ENCODE data around the gene HOXA13. TPM values are rescaled to one million over a fixed set of nuclear protein-coding genes. Genes with fewer than 3 reads are reported as not detected.

Gene HOXA13
- total and polyA plus RNA-seq, 10 of the 15 experiments (the other 5 are each of a cell fraction or from before 2014, with no cell fraction given) = not detected

- Histone ChIP-seq H4K20me1 (ENCODE audit: control insufficient read depth, insufficient read depth) (no peaks in the 10 kb centered on the region), H3K27ac (ENCODE audit: control insufficient read depth, insufficient read depth) (no peak overlapping the region), H3K36me3 (ENCODE audit: control insufficient read depth in 2 of 2, insufficient read depth in 2 of 2, low read length in 1 of 2) (no peaks in the 10 kb centered on the region; a peak in 1 of 4 replicates), H3K4me3 (no peak overlapping the region), H2AFZ (ENCODE audit: control insufficient read depth, low read depth, low read length) (no peak overlapping the region), H3K9me3 (replicated peaks; ENCODE audit: control insufficient read depth, insufficient read depth, low read length) (peaks cover 2% of the 10 kb centered on the region; the same call in 1 of the 3 replicates), H3K9ac (ENCODE audit: control insufficient read depth, insufficient read depth, low read length) (no peak overlapping the region), H3K27me3 (replicated peaks in 1 of 2; ENCODE audit: control insufficient read depth in 2 of 2, insufficient read depth in 2 of 2, low read length in 1 of 2) (peaks cover 19 to 41% of the 10 kb centered on the region in 2 experiments), H3K79me2 (ENCODE audit: control insufficient read depth, insufficient read depth, low read length) (no peaks in the 10 kb centered on the region), H3K4me1 (ENCODE audit: control insufficient read depth, insufficient read depth, low read length) (no peaks in the 10 kb centered on the region), H3K4me2 (ENCODE audit: control insufficient read depth, insufficient read depth) (no peak overlapping the region)
- no peak for TF ChIP-seq TAF1 (IDR thresholded peaks at IDR 0.05; ENCODE audit: borderline replicate concordance, low read depth, low read length)
- no peak for TF ChIP-seq ZNF622 (IDR thresholded peaks at IDR 0.05)
- no peak for TF ChIP-seq CBX5 (IDR thresholded peaks at IDR 0.05; ENCODE audit: low read depth)
- ChIA-PET POLR2A (no interaction called here), CTCF (interaction anchor here (4.6 kb wide), 1 partner anchor 476 kb away, joined by 48 read pairs; no protein-coding TSS in a partner anchor), RAD21 (ENCODE audit: unreplicated experiment) (interaction anchor here (0.7 kb wide), 1 partner anchor 655 kb away, joined by 3 read pairs; no protein-coding TSS in a partner anchor), SMC1A (ENCODE audit: uncharacterized antibody, unreplicated experiment) (no interaction called here)
- in situ Hi-C loops (cut with MboI) = loop anchor here (25.0 kb wide), 1 partner anchor 1077 kb away; no protein-coding TSS in a partner anchor
- no peak for DNase-seq (ENCODE audit: low read depth, low spot score)
- 37% methylated on average over 32 of the region's 47 CpGs for WGBS (ENCODE audit: insufficient coverage, insufficient replicate concordance, low lambda C conversion rate, missing lambda C conversion rate)
- intact Hi-C loops (cut with micrococcal nuclease; ENCODE audit: unreplicated experiment) = loop anchor here (5.0 kb wide), 2 partner anchors 307 to 1272 kb away; no protein-coding TSS in a partner anchor
- BruUV-seq (replicated peaks) = no TSS peak
- ATAC-seq = no peak
- no peak for FAIRE-seq
Measured at GRCh38 chr7:27164367-27165088, 35.4 kb downstream of the HOXA13 start.

- H3K27me3 ChIP-seq (replicated peaks in 1 of 2; ENCODE audit: control insufficient read depth in 2 of 2, insufficient read depth in 2 of 2, low read length in 1 of 2) = peaks cover 19 to 44% of the 10 kb centered on the region in 2 experiments
- no peak overlapping the region for H2AFZ ChIP-seq (ENCODE audit: control insufficient read depth, low read depth, low read length)
- ChIA-PET POLR2A (no interaction called here), SMC1A (ENCODE audit: uncharacterized antibody, unreplicated experiment) (no interaction called here), CTCF (interaction anchor here (3.8 to 4.6 kb wide), 2 partner anchors 307 to 475 kb away, joined by 48 to 49 read pairs; no protein-coding TSS in a partner anchor), RAD21 (ENCODE audit: unreplicated experiment) (interaction anchor here (0.7 to 3.8 kb wide), 2 partner anchors 482 to 656 kb away, joined by 3 to 46 read pairs; no protein-coding TSS in a partner anchor)
- H3K36me3 ChIP-seq (ENCODE audit: control insufficient read depth in 2 of 2, insufficient read depth in 2 of 2, low read length in 1 of 2) = no peaks in the 10 kb centered on the region
- no TSS peak for BruUV-seq (replicated peaks)
- H4K20me1 ChIP-seq (ENCODE audit: control insufficient read depth, insufficient read depth) = no peaks in the 10 kb centered on the region
- H3K9me3 ChIP-seq (replicated peaks; ENCODE audit: control insufficient read depth, insufficient read depth, low read length) = peaks cover 2% of the 10 kb centered on the region; the same call in 1 of the 3 replicates
- FAIRE-seq (no peak), DNase-seq (ENCODE audit: low read depth, low spot score) (no peak), ATAC-seq (no peak)
- 0 out of 2 replicates have a peak, but pooled peaks have one; percentile 52 for TF ChIP-seq EZH2 (IDR thresholded peaks at IDR 0.05; ENCODE audit: borderline replicate concordance, control insufficient read depth, low read depth, low read length)
- no peak for TF ChIP-seq CBX5 (IDR thresholded peaks at IDR 0.05; ENCODE audit: low read depth)
- no peaks in the 10 kb centered on the region for H3K4me1 ChIP-seq (ENCODE audit: control insufficient read depth, insufficient read depth, low read length)
- H3K9ac ChIP-seq (ENCODE audit: control insufficient read depth, insufficient read depth, low read length) = no peak overlapping the region
- H3K4me3 ChIP-seq = no peak overlapping the region
- in situ Hi-C loops (cut with MboI) = loop anchor here (25.0 kb wide), 1 partner anchor 1077 kb away; no protein-coding TSS in a partner anchor
- H3K27ac ChIP-seq (ENCODE audit: control insufficient read depth, insufficient read depth) = no peak overlapping the region
- H3K79me2 ChIP-seq (ENCODE audit: control insufficient read depth, insufficient read depth, low read length) = no peaks in the 10 kb centered on the region
- WGBS (ENCODE audit: insufficient coverage, insufficient replicate concordance, low lambda C conversion rate, missing lambda C conversion rate) = 10% methylated on average over 12 of the region's 12 CpGs
- intact Hi-C loops (cut with micrococcal nuclease; ENCODE audit: unreplicated experiment) = loop anchor here (5.0 kb wide), 2 partner anchors 307 to 1272 kb away; no protein-coding TSS in a partner anchor
- no peak overlapping the region for H3K4me2 ChIP-seq (ENCODE audit: control insufficient read depth, insufficient read depth)
Measured at GRCh38 chr7:27164045-27164366, 35.9 kb downstream of the HOXA13 start.
